ENCODE results near the gene ARHGAP8.

DNA sequence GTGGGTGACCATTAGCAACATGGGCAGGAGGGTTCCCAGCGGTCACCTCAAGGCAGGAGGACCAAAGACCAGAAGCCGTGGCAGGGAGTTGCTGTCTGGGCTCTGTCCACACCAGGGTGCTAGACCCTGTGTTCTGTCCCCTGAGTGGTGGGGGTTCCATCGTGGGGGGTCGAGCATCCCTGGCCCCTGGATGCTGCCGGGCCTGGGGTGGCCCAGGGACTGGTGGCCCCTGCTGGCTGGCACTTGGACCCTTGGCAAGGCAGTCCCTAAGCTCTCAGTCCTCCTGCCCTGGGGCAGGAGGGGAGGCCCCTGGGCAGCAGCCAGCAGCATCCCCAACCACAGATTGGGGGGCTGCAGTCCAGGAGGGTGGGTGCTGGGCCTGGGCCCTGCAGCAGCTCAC, 13.4 kb upstream of the ARHGAP8 start:
- TF ChIP-seq MYC (IDR thresholded peaks at IDR 0.05; ENCODE audit: low read depth, low read length): no peak
- TF ChIP-seq, protein P1, sequence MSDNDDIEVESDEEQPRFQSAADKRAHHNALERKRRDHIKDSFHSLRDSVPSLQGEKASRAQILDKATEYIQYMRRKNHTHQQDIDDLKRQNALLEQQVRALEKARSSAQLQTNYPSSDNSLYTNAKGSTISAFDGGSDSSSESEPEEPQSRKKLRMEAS (IDR thresholded peaks at IDR 0.05; ENCODE audit: low read depth, low read length): no peak
- TF ChIP-seq, protein P2, sequence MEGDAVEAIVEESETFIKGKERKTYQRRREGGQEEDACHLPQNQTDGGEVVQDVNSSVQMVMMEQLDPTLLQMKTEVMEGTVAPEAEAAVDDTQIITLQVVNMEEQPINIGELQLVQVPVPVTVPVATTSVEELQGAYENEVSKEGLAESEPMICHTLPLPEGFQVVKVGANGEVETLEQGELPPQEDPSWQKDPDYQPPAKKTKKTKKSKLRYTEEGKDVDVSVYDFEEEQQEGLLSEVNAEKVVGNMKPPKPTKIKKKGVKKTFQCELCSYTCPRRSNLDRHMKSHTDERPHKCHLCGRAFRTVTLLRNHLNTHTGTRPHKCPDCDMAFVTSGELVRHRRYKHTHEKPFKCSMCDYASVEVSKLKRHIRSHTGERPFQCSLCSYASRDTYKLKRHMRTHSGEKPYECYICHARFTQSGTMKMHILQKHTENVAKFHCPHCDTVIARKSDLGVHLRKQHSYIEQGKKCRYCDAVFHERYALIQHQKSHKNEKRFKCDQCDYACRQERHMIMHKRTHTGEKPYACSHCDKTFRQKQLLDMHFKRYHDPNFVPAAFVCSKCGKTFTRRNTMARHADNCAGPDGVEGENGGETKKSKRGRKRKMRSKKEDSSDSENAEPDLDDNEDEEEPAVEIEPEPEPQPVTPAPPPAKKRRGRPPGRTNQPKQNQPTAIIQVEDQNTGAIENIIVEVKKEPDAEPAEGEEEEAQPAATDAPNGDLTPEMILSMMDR (IDR thresholded peaks at IDR 0.05; ENCODE audit: low read depth, low read length): no peak
